ENCODE results near the gene TUBB. TPM values are rescaled to one million over a fixed set of nuclear protein-coding genes. Genes with fewer than 3 reads are reported as not detected.

Gene TUBB
- total and polyA plus RNA-seq, 4 donors, result 115 to 533 (median 210) TPM

DNA sequence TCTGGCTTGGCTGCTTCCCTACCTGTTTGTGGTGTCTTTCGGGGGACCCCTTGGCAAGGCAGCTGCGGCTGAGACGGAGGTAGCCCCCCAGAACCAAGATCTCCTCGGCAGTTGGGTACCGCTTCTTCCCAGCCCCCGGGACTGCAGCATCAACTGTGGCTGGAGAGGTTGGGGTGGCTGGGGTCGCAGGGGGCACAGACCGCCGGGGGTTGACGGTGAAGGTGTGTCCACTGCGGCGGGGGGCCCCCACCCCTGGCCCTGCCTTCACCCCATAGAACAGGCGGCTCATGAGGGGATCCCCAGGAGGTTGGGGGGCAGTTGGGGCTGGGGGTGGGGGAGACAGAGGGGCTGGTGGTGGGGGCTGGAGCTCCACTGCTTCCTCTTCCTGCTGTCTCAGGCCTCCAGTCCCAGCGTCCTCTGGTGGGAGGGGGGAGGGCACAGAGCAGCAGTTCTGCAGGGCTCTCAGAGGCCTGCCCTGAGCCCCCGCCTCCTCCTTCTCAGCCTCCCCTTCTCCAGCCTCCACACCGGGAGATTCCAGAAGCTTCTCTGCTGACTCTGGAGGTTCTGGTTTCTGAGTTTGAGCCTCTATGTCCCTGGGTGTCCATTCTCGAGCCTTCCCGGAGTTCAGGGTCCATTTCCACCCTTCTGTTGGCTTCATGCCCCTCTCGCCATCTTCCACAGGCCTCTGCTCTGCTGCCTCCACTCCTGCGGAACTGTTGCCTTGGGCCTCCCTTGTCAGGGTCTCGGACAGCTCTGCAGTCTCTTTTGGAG is 35.6 kb upstream of the TUBB start:
- DNase-seq (ENCODE audit: low spot score), result no peak
- Histone ChIP-seq H3K27me3 (ENCODE audit: control insufficient read depth in 4 of 4, insufficient read depth in 4 of 4, low read length in 3 of 4) (no peaks in the 10 kb centered on the region), H3K9me3 (ENCODE audit: control insufficient read depth in 4 of 4, low read length in 3 of 4) (no peaks in the 10 kb centered on the region), H3K4me1 (ENCODE audit: control insufficient read depth in 4 of 4, insufficient read depth in 4 of 4, low read length in 3 of 4) (peaks cover 16 to 71% (median 55%) of the 10 kb centered on the region in 4 donors), H3K9ac (ENCODE audit: low read depth in 1 of 2, low read length in 2 of 2) (peak overlapping the region; percentile 75 to 81), H3K27ac (ENCODE audit: low read depth in 1 of 2, low read length in 2 of 2) (peak overlapping the region; percentile 97 to 99), H3K4me3 (ENCODE audit: low read depth in 1 of 3, low read length in 3 of 3) (peak overlapping the region; percentile 60 to 94 (median 77)), H3K36me3 (ENCODE audit: control insufficient read depth in 4 of 4, insufficient read depth in 3 of 4, low read depth in 1 of 4, low read length in 3 of 4) (no peaks in the 10 kb centered on the region)
- WGBS, result 50% methylated on average over 21 of the region's 21 CpGs
- TF ChIP-seq EGR1 (IDR thresholded peaks at IDR 0.05; ENCODE audit: low read depth in 2 of 2), result no peak
- peak in 1 of 2 donors; percentile 24 for TF ChIP-seq HNF4A (conservative IDR thresholded peaks at IDR 0.05)

DNA sequence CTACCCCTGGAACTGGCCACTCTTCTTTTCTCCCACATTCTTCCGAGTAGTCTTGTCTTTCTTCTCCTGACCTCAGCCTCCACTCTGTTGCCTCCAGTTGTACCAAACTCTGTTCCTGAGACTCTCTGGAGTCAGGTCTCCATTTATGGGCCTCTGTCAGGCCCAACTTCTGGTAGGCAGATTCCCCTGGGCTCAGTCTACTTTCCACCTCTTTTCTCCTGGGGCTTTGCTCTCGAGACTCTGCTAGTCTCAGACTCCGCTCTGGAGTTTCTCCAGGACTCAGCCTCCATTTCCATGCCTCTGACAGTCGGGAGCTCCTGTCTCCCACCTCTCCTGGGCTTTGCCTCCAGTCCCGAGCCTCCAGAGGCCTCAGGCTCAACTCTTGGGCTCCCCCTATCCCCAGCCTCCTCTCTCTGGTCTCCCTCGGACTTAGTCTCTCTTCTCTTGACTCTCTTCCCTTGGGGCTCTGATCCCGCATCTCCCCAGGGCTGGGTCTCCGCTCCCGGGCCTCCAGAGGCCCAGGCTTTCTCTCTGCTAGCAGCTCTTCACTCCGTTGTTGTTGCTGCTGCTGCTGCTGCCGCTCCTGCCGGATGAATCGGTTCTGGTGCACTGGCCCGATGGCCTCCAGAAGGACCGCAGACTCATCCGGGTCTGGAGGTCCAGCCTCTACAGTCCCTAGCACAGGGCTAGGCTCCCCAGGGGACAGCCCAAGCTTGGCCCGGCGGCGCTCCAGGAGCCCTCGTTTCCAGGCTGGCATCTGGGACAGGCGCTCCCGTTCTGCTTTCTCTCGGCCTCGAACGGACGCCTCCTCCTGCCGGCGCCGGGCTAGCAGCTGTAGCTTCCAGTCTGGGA is 34.8 kb upstream of the TUBB start:
- DNase-seq (ENCODE audit: low spot score), result no peak
- no peaks in the 10 kb centered on the region for H3K27me3 ChIP-seq (ENCODE audit: control insufficient read depth in 4 of 4, insufficient read depth in 4 of 4, low read length in 3 of 4)
- peak overlapping the region; percentile 97 to 99 for H3K27ac ChIP-seq (ENCODE audit: low read depth in 1 of 2, low read length in 2 of 2)
- H3K4me1 ChIP-seq (ENCODE audit: control insufficient read depth in 4 of 4, insufficient read depth in 4 of 4, low read length in 3 of 4), result peaks cover 19 to 71% (median 53%) of the 10 kb centered on the region in 4 donors
- no peaks in the 10 kb centered on the region for H3K9me3 ChIP-seq (ENCODE audit: control insufficient read depth in 4 of 4, low read length in 3 of 4)
- H3K9ac ChIP-seq (ENCODE audit: low read depth in 1 of 2, low read length in 2 of 2), result peak overlapping the region; percentile 75 to 81
- WGBS, result 61% methylated on average over 29 of the region's 29 CpGs
- H3K36me3 ChIP-seq (ENCODE audit: control insufficient read depth in 4 of 4, insufficient read depth in 3 of 4, low read depth in 1 of 4, low read length in 3 of 4), result no peaks in the 10 kb centered on the region
- peak overlapping the region; percentile 60 to 94 (median 77) for H3K4me3 ChIP-seq (ENCODE audit: low read depth in 1 of 3, low read length in 3 of 3)
- TF ChIP-seq MAX (IDR thresholded peaks at IDR 0.05) (no peak), GABPA (IDR thresholded peaks at IDR 0.05 in 1 of 2, conservative IDR thresholded peaks at IDR 0.05 in 1 of 2) (no peak), ATF3 (IDR thresholded peaks at IDR 0.05) (no peak), FOXA2 (IDR thresholded peaks at IDR 0.05) (no peak), REST (IDR thresholded peaks at IDR 0.05) (no peak), SP1 (IDR thresholded peaks at IDR 0.05) (no peak), TAF1 (conservative IDR thresholded peaks at IDR 0.05) (no peak), JUND (IDR thresholded peaks at IDR 0.05) (no peak), EGR1 (IDR thresholded peaks at IDR 0.05; ENCODE audit: low read depth in 2 of 2) (no peak), RAD21 (IDR thresholded peaks at IDR 0.05) (no peak), CTCF (IDR thresholded peaks at IDR 0.05; ENCODE audit: low read depth, low read length, missing input control) (no peak), RXRA (IDR thresholded peaks at IDR 0.05) (no peak), HNF4G (IDR thresholded peaks at IDR 0.05) (no peak), NR2F2 (IDR thresholded peaks at IDR 0.05) (no peak), FOXA1 (IDR thresholded peaks at IDR 0.05) (no peak), HNF4A (conservative IDR thresholded peaks at IDR 0.05) (no peak), YY1 (IDR thresholded peaks at IDR 0.05) (no peak)
- TF ChIP-seq, protein P1, sequence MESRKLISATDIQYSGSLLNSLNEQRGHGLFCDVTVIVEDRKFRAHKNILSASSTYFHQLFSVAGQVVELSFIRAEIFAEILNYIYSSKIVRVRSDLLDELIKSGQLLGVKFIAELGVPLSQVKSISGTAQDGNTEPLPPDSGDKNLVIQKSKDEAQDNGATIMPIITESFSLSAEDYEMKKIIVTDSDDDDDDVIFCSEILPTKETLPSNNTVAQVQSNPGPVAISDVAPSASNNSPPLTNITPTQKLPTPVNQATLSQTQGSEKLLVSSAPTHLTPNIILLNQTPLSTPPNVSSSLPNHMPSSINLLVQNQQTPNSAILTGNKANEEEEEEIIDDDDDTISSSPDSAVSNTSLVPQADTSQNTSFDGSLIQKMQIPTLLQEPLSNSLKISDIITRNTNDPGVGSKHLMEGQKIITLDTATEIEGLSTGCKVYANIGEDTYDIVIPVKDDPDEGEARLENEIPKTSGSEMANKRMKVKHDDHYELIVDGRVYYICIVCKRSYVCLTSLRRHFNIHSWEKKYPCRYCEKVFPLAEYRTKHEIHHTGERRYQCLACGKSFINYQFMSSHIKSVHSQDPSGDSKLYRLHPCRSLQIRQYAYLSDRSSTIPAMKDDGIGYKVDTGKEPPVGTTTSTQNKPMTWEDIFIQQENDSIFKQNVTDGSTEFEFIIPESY (IDR thresholded peaks at IDR 0.05), result no peak
